Measurements from ENCODE around the gene CHCHD4.

- TF ChIP-seq CTCF (tag by site-specific recombination; IDR thresholded peaks at IDR 0.05): no peak
- TF ChIP-seq ZNF10 (tag by site-specific recombination; IDR thresholded peaks at IDR 0.05): no peak
- no peak for TF ChIP-seq SP2 (tag by site-specific recombination; IDR thresholded peaks at IDR 0.05)
- TF ChIP-seq ZNF292 (tag by site-specific recombination; IDR thresholded peaks at IDR 0.05; ENCODE audit: borderline replicate concordance, low read depth): no peak
- no peak for TF ChIP-seq ZNF433 (tag by site-specific recombination; IDR thresholded peaks at IDR 0.05; ENCODE audit: low read depth)
- TF ChIP-seq ZNF701 (tag by site-specific recombination; IDR thresholded peaks at IDR 0.05): no peak
Measured at GRCh38 chr3:14117468-14118399, 6.9 kb downstream of the CHCHD4 start.

Measured in HEK293 (cell line).